Upper lobe of left lung (tissue), 4 donors: ENCODE data around the gene FIZ1.

Experiments used
- EP300 ChIP-seq, 4 donors: sonication (generic); formaldehyde crosslinking; IDR thresholded peaks; one replicate each; pipeline ENCODE4 v1.5.1; 2017; ENCODE audit warnings: antibody characterized with exemption in 4 of 4, control low read depth in 2 of 4
- POLR2A ChIP-seq, 4 donors: fragments of 450-650 bp; IDR thresholded peaks; one replicate each; pipeline ENCODE4 v1.5.1; 2016 to 2017; ENCODE audit warnings: antibody characterized with exemption in 4 of 4, mild to moderate bottlenecking in 2 of 4
- POLR2AphosphoS5 ChIP-seq, 2 donors: sonication (generic); formaldehyde crosslinking; IDR thresholded peaks; one replicate each; pipeline ENCODE4 v1.5.1; 2017; ENCODE audit warnings: antibody characterized with exemption in 2 of 2
- TF ChIP-seq, protein P1 (sequence below), 6 experiments: fragments of 450-650 bp in 4 of 6; fragments of 200-600 bp in 2 of 6; sonication (generic) in 2 of 6; IDR thresholded peaks; one replicate each; pipeline ENCODE4 v1.5.1; 2016 to 2019; ENCODE audit warnings: antibody characterized with exemption in 6 of 6

- TF ChIP-seq POLR2AphosphoS5 (IDR thresholded peaks at IDR 0.05) (no peak), POLR2A (IDR thresholded peaks at IDR 0.05) (no peak), EP300 (IDR thresholded peaks at IDR 0.05) (no peak)
- TF ChIP-seq, protein P1, sequence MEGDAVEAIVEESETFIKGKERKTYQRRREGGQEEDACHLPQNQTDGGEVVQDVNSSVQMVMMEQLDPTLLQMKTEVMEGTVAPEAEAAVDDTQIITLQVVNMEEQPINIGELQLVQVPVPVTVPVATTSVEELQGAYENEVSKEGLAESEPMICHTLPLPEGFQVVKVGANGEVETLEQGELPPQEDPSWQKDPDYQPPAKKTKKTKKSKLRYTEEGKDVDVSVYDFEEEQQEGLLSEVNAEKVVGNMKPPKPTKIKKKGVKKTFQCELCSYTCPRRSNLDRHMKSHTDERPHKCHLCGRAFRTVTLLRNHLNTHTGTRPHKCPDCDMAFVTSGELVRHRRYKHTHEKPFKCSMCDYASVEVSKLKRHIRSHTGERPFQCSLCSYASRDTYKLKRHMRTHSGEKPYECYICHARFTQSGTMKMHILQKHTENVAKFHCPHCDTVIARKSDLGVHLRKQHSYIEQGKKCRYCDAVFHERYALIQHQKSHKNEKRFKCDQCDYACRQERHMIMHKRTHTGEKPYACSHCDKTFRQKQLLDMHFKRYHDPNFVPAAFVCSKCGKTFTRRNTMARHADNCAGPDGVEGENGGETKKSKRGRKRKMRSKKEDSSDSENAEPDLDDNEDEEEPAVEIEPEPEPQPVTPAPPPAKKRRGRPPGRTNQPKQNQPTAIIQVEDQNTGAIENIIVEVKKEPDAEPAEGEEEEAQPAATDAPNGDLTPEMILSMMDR (IDR thresholded peaks at IDR 0.05) = no peak
Measured at GRCh38 chr19:55648585-55649267, 49.4 kb upstream of the FIZ1 start.
